ENCODE data around the gene WWTR1. TPM values are rescaled to one million over a fixed set of nuclear protein-coding genes. Genes with fewer than 3 reads are reported as not detected.

Gene WWTR1
- total and polyA plus RNA-seq, 2 of the 8 experiments (the other 6 are each of a cell fraction or from before 2014, with no cell fraction given), result 15.7 to 18.6 TPM

- no peak for TF ChIP-seq SP4 (IDR thresholded peaks at IDR 0.05; ENCODE audit: low read length)
- TF ChIP-seq POLR2AphosphoS5 (IDR thresholded peaks at IDR 0.05; ENCODE audit: low read depth, low read length), result no peak
- no peak for TF ChIP-seq SP2 (IDR thresholded peaks at IDR 0.05; ENCODE audit: low read length)
- TF ChIP-seq SP1 (IDR thresholded peaks at IDR 0.05; ENCODE audit: low read depth, low read length), result no peak
- no peak for TF ChIP-seq POLR2A (IDR thresholded peaks at IDR 0.05; ENCODE audit: control extremely low read depth in 1 of 2, low read depth in 2 of 2, low read length in 2 of 2)
- no peak for TF ChIP-seq RBBP5 (IDR thresholded peaks at IDR 0.05; ENCODE audit: borderline replicate concordance, low read depth, low read length)
- no peak for TF ChIP-seq BRCA1 (IDR thresholded peaks at IDR 0.05; ENCODE audit: low read depth, low read length)
These were observed 23.8 kb downstream of the WWTR1 start (continued) for GRCh38 chr3:149634072-149634471.
